ENCODE measurements around the gene LRRC17. TPM values are rescaled to one million over a fixed set of nuclear protein-coding genes. Genes with fewer than 3 reads are reported as not detected.

Gene LRRC17
- total and polyA plus RNA-seq, 10 of the 15 experiments (the other 5 are each of a cell fraction or from before 2014, with no cell fraction given) = 0.06 to 0.31 (median 0.10) TPM; not detected in 5

DNA sequence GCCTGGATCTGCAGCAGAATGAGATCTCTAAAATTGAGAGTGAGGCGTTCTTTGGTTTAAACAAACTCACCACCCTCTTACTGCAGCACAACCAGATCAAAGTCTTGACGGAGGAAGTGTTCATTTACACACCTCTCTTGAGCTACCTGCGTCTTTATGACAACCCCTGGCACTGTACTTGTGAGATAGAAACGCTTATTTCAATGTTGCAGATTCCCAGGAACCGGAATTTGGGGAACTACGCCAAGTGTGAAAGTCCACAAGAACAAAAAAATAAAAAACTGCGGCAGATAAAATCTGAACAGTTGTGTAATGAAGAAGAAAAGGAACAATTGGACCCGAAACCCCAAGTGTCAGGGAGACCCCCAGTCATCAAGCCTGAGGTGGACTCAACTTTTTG is 21.4 kb downstream of the LRRC17 start:
- FAIRE-seq (no peak), DNase-seq (ENCODE audit: low read depth, low spot score) (no peak), ATAC-seq (no peak)
- no peak overlapping the region for H3K4me2 ChIP-seq (ENCODE audit: control insufficient read depth, insufficient read depth)
- H3K4me3 ChIP-seq = no peak overlapping the region
- no peaks in the 10 kb centered on the region for H3K79me2 ChIP-seq (ENCODE audit: control insufficient read depth, insufficient read depth, low read length)
- H3K27ac ChIP-seq (ENCODE audit: control insufficient read depth, insufficient read depth) = no peak overlapping the region
- ChIA-PET SMC1A (ENCODE audit: uncharacterized antibody, unreplicated experiment) (no interaction called here), POLR2A (no interaction called here), CTCF (no interaction called here), RAD21 (ENCODE audit: unreplicated experiment) (no interaction called here)
- no peaks in the 10 kb centered on the region for H4K20me1 ChIP-seq (ENCODE audit: control insufficient read depth, insufficient read depth)
- H3K9ac ChIP-seq (ENCODE audit: control insufficient read depth, insufficient read depth, low read length) = no peak overlapping the region
- TF ChIP-seq, protein P1, sequence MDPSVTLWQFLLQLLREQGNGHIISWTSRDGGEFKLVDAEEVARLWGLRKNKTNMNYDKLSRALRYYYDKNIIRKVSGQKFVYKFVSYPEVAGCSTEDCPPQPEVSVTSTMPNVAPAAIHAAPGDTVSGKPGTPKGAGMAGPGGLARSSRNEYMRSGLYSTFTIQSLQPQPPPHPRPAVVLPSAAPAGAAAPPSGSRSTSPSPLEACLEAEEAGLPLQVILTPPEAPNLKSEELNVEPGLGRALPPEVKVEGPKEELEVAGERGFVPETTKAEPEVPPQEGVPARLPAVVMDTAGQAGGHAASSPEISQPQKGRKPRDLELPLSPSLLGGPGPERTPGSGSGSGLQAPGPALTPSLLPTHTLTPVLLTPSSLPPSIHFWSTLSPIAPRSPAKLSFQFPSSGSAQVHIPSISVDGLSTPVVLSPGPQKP (IDR thresholded peaks at IDR 0.05; ENCODE audit: low read depth, low read length) = no peak
- TF ChIP-seq, protein P2, sequence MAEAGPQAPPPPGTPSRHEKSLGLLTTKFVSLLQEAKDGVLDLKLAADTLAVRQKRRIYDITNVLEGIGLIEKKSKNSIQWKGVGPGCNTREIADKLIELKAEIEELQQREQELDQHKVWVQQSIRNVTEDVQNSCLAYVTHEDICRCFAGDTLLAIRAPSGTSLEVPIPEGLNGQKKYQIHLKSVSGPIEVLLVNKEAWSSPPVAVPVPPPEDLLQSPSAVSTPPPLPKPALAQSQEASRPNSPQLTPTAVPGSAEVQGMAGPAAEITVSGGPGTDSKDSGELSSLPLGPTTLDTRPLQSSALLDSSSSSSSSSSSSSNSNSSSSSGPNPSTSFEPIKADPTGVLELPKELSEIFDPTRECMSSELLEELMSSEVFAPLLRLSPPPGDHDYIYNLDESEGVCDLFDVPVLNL (IDR thresholded peaks at IDR 0.05; ENCODE audit: low read depth, low read length) = no peak
- TF ChIP-seq RAD51 (IDR thresholded peaks at IDR 0.05) (no peak), LARP7 (IDR thresholded peaks at IDR 0.05) (no peak), MYB (IDR thresholded peaks at IDR 0.05; ENCODE audit: borderline replicate concordance, low read depth, low read length) (no peak), NRF1 (conservative IDR thresholded peaks at IDR 0.05; ENCODE audit: low read depth, low read length) (no peak), SREBF2 (IDR thresholded peaks at IDR 0.05; ENCODE audit: low read length) (no peak), CHD1 (IDR thresholded peaks at IDR 0.05; ENCODE audit: low read depth, low read length) (no peak), JUNB (IDR thresholded peaks at IDR 0.05) (no peak), ZNF217 (IDR thresholded peaks at IDR 0.05) (no peak), STAT1 (conservative IDR thresholded peaks at IDR 0.05) (no peak), TCF3 (IDR thresholded peaks at IDR 0.05; ENCODE audit: borderline replicate concordance, insufficient read depth, low read depth, low read length) (no peak), SUZ12 (IDR thresholded peaks at IDR 0.05; ENCODE audit: unreplicated experiment) (no peak)
- TF ChIP-seq, protein P3, sequence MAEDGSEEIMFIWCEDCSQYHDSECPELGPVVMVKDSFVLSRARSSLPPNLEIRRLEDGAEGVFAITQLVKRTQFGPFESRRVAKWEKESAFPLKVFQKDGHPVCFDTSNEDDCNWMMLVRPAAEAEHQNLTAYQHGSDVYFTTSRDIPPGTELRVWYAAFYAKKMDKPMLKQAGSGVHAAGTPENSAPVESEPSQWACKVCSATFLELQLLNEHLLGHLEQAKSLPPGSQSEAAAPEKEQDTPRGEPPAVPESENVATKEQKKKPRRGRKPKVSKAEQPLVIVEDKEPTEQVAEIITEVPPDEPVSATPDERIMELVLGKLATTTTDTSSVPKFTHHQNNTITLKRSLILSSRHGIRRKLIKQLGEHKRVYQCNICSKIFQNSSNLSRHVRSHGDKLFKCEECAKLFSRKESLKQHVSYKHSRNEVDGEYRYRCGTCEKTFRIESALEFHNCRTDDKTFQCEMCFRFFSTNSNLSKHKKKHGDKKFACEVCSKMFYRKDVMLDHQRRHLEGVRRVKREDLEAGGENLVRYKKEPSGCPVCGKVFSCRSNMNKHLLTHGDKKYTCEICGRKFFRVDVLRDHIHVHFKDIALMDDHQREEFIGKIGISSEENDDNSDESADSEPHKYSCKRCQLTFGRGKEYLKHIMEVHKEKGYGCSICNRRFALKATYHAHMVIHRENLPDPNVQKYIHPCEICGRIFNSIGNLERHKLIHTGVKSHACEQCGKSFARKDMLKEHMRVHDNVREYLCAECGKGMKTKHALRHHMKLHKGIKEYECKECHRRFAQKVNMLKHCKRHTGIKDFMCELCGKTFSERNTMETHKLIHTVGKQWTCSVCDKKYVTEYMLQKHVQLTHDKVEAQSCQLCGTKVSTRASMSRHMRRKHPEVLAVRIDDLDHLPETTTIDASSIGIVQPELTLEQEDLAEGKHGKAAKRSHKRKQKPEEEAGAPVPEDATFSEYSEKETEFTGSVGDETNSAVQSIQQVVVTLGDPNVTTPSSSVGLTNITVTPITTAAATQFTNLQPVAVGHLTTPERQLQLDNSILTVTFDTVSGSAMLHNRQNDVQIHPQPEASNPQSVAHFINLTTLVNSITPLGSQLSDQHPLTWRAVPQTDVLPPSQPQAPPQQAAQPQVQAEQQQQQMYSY (CRISPR knock-in tag; IDR thresholded peaks at IDR 0.05) = no peak
- TF ChIP-seq, protein P4, sequence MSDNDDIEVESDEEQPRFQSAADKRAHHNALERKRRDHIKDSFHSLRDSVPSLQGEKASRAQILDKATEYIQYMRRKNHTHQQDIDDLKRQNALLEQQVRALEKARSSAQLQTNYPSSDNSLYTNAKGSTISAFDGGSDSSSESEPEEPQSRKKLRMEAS (IDR thresholded peaks at IDR 0.05; ENCODE audit: low read depth, low read length) = no peak
- H3K36me3 ChIP-seq (ENCODE audit: control insufficient read depth in 2 of 2, insufficient read depth in 2 of 2, low read length in 1 of 2) = no peaks in the 10 kb centered on the region
- H3K9me3 ChIP-seq (replicated peaks; ENCODE audit: control insufficient read depth, insufficient read depth, low read length) = no peaks in the 10 kb centered on the region
- 47% methylated on average over 8 of the region's 8 CpGs for WGBS (ENCODE audit: insufficient coverage, insufficient replicate concordance, low lambda C conversion rate, missing lambda C conversion rate)
- in situ Hi-C loops (cut with MboI) (no loop called here), intact Hi-C loops (cut with micrococcal nuclease; ENCODE audit: unreplicated experiment) (no loop called here)
- no peak overlapping the region for H2AFZ ChIP-seq (ENCODE audit: control insufficient read depth, low read depth, low read length)
- peaks cover 0 to 3% of the 10 kb centered on the region in 2 experiments; a peak in 2 of 4 replicates for H3K27me3 ChIP-seq (replicated peaks in 1 of 2; ENCODE audit: control insufficient read depth in 2 of 2, insufficient read depth in 2 of 2, low read length in 1 of 2)
- H3K4me1 ChIP-seq (ENCODE audit: control insufficient read depth, insufficient read depth, low read length) = no peaks in the 10 kb centered on the region
- no TSS peak for BruUV-seq (replicated peaks)

All from GM12878 (cell line).